Esophagus squamous epithelium (tissue), 5 donors: Measurements from ENCODE around the gene POTEF. TPM values are rescaled to one million over a fixed set of nuclear protein-coding genes. Genes with fewer than 3 reads are reported as not detected.
"Not testable (repeated sequence)": the region's sequence is repeated elsewhere in the genome, so short reads cannot be mapped to it uniquely, and the experiment has no call there.

Experiments used
- DNase-seq: peaks from one replicate; lab custom pipeline; 2025; lab: John Stamatoyannopoulos, UW
- H3K27ac ChIP-seq, 4 donors: fragments of 200-600 bp; sonication (generic); one replicate each; pipeline ENCODE4 v1.5.1; 2016 to 2019; ENCODE audit warnings: mild to moderate bottlenecking in 1 of 4
- H3K27me3 ChIP-seq, 4 donors: fragments of 200-600 bp; sonication (generic); 1 replicate in 3 of 4; 2 replicates in 1 of 4; pipeline versions ENCODE4 v1.5.1 to v1.6.0; 2017 to 2021; ENCODE audit warnings: antibody characterized with exemption in 1 of 4
- H3K36me3 ChIP-seq, 3 donors: fragments of 200-600 bp; sonication (generic); one replicate each; pipeline ENCODE4 v1.5.1; 2016 to 2019
- H3K4me1 ChIP-seq, 3 donors: fragments of 200-600 bp; sonication (generic); one replicate each; pipeline ENCODE4 v1.5.1; 2017 to 2019
- H3K4me3 ChIP-seq, 4 donors: fragments of 200-600 bp; sonication (generic); 1 replicate in 3 of 4; 2 replicates in 1 of 4; pipeline ENCODE4 v1.5.1; 2016 to 2019; ENCODE audit warnings: mild to moderate bottlenecking in 2 of 4, moderate library complexity in 1 of 4
- H3K9me3 ChIP-seq, 3 donors: fragments of 200-600 bp; sonication (generic); one replicate each; pipeline ENCODE4 v1.5.1; 2016 to 2019
- POLR2A ChIP-seq, 4 donors: fragments of 450-650 bp; IDR thresholded peaks; one replicate each; pipeline ENCODE4 v1.6.1; 2017; ENCODE audit warnings: antibody characterized with exemption in 4 of 4, mild to moderate bottlenecking in 4 of 4, moderate library complexity in 3 of 4
- whole genome bisulfite sequencing, 2 donors: methylation state at CpG; one replicate each; pipeline ENCODE4 v1.1.5; 2018; 5-methylcytosine and 5-hydroxymethylcytosine counted together
- intact Hi-C: fragments of 100-400 bp; cut with DNase I; formaldehyde crosslinking; loops from one replicate; pipeline ENCODE4 v1.15.0; 2022
- total RNA-seq, 4 donors: library from RNA; depleted of rRNA; stranded (reverse); fragments of >200 nt; gene quantifications; one replicate each; pipeline ENCODE4 v1.1.0, GENCODE V29; 2016
- TF ChIP-seq, protein P1 (sequence below), 6 experiments: fragments of 450-650 bp in 4 of 6; fragments of 200-600 bp in 2 of 6; sonication (generic) in 2 of 6; IDR thresholded peaks; one replicate each; pipeline ENCODE4 v1.5.1; 2016 to 2019; ENCODE audit warnings: antibody characterized with exemption in 6 of 6, mild to moderate bottlenecking in 4 of 6, moderate library complexity in 4 of 6
- donor health status: DM: yes; HTN: yes; CAD: no.

The POTEF gene
- total RNA-seq, 4 donors from 2014 or later = not detected

DNA sequence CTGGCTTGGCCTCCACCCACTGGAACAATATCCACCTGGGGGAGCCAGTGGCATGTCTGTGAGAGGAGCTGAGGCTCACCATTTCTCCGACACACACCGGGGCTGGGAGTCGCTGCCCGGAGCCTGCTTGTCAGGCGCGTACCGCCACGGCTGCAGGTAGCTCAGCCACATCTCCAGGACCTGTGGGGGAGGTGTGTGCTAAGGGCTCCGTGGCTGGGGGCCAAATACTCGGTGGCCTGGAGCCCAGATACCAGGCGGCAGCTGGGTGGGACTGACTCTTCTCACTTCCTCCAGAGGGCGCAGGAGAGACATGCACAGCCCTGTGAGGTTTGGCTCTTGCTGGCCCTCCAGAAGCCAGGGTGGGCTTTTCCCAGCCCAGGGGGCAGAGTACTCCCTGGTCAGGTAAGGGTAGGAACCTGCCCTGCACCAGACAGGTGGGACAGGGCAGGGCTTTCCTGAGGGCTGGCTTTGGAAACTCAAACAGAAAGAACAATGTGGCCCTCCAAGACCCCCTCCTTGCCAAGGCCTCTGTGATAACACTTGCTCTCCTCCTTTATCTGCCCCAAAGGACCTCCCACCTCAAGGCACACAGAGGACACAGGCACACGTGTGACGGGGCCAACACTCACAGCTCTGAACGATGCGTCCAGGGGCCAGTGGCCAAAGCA lies 27.1 kb upstream of the POTEF start:
- H3K27ac ChIP-seq, H3K4me1 ChIP-seq, H3K4me3 ChIP-seq, DNase-seq, intact Hi-C loops, H3K9me3 ChIP-seq, H3K27me3 ChIP-seq: not testable (repeated sequence)
- WGBS, 2 donors = 26% methylated on average over 3 of the region's 16 CpGs; no CpG with 5 or more reads in 1 of the 2 donors
- TF ChIP-seq, protein P1, sequence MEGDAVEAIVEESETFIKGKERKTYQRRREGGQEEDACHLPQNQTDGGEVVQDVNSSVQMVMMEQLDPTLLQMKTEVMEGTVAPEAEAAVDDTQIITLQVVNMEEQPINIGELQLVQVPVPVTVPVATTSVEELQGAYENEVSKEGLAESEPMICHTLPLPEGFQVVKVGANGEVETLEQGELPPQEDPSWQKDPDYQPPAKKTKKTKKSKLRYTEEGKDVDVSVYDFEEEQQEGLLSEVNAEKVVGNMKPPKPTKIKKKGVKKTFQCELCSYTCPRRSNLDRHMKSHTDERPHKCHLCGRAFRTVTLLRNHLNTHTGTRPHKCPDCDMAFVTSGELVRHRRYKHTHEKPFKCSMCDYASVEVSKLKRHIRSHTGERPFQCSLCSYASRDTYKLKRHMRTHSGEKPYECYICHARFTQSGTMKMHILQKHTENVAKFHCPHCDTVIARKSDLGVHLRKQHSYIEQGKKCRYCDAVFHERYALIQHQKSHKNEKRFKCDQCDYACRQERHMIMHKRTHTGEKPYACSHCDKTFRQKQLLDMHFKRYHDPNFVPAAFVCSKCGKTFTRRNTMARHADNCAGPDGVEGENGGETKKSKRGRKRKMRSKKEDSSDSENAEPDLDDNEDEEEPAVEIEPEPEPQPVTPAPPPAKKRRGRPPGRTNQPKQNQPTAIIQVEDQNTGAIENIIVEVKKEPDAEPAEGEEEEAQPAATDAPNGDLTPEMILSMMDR (IDR thresholded peaks at IDR 0.05) = peak in 4 of 6 experiments; percentile 19 to 59 (median 38)
- peaks cover 0 to 76% (median 4%) of the 10 kb centered on the region in 3 donors for H3K36me3 ChIP-seq

- no peaks in the 10 kb centered on the region for H3K27me3 ChIP-seq
- H3K4me3 ChIP-seq = no peak overlapping the region
- H3K27ac ChIP-seq = no peak overlapping the region
- H3K9me3 ChIP-seq = no peaks in the 10 kb centered on the region
- intact Hi-C loops = no loop called here
- TF ChIP-seq, protein P1 (IDR thresholded peaks at IDR 0.05) = no peak
- no peak for DNase-seq
- 93 to 100% methylated on average over 3 to 16 of the region's 29 CpGs for WGBS, 2 donors
- H3K4me1 ChIP-seq = no peaks in the 10 kb centered on the region
- peaks cover 0 to 66% (median 4%) of the 10 kb centered on the region in 3 donors for H3K36me3 ChIP-seq
These were observed 26.0 kb upstream of the POTEF start for GRCh38 chr2:130154773-130155765.

DNA sequence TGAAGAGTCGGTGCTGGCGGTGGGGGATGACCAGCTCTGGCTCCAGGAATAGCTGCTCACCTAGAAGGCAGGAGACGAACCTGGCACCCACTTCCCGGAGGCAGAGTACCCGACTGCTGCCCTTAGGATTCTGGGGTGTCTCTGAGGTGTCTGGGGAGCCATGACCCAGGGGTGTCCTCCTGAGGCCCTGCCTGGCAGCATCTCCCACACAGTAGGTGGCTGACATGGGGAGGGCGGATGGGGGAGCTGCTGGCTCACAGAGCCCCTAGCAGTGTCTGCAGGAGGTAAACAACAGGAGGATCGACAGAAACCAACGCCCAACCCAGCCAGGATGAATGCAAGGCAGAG lies 25.4 kb upstream of the POTEF start:
- H3K27me3 ChIP-seq, intact Hi-C loops, H3K9me3 ChIP-seq, H3K4me3 ChIP-seq, DNase-seq, H3K27ac ChIP-seq, H3K4me1 ChIP-seq: not testable (repeated sequence)
- peaks cover 0 to 59% (median 4%) of the 10 kb centered on the region in 3 donors for H3K36me3 ChIP-seq
- WGBS, 2 donors = no CpG with 5 or more reads among the region's 8 CpGs

GRCh38 chr2:130153721-130154422 lies 24.9 kb upstream of the POTEF start:
- H3K4me3 ChIP-seq, H3K4me1 ChIP-seq, H3K9me3 ChIP-seq, H3K27ac ChIP-seq, intact Hi-C loops, DNase-seq, H3K27me3 ChIP-seq: not testable (repeated sequence)
- WGBS, 2 donors = 86 to 87% methylated on average over 6 to 10 of the region's 23 CpGs
- peaks cover 0 to 54% (median 4%) of the 10 kb centered on the region in 3 donors for H3K36me3 ChIP-seq

DNA sequence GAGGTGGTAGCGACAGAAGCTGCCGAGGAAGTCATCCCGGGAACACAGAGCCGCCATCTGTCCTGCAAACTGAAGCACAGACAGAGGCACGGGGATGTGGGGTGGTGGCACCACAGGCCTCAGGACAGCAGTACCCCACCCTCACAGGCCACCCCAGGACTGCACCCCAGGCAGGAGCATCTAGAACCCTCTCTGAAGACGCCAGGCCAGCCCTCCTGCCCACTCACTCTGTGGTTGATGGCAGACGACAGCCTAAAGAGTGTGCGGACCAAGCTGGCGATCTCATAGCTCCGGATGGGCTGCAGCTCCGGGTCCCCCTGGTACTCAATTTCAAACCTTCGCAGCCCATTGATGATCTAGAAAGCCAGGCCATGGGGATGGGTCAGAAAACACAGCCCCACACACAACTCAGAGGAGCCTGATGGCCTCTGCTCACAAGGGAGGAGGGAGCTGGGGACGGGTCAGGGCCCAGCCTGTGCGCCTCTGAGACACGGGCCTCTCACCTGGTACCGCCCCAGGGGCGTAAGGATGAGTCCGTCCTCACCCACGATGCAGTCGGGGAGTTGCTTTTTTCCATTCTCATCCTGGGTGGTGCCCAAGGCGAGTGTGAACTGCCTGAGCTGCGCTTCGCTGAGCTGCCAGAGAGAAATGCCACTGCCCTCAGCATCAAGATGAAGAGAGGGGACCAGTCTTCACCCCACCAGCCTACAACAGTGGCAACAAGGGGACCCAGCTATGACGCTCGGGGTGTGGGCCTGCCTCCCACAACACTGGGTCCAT lies 24.0 kb upstream of the POTEF start:
- Histone ChIP-seq H3K4me3 (no peak overlapping the region), H3K27me3 (no peaks in the 10 kb centered on the region), H3K27ac (no peak overlapping the region), H3K36me3 (peaks cover 0 to 45% (median 4%) of the 10 kb centered on the region in 3 donors), H3K4me1 (no peaks in the 10 kb centered on the region), H3K9me3 (no peaks in the 10 kb centered on the region)
- 80% methylated on average over 1 of the region's 25 CpGs; no CpG with 5 or more reads in 1 of the 2 donors for WGBS, 2 donors
- intact Hi-C loops = no loop called here
- DNase-seq = no peak
- TF ChIP-seq POLR2A (IDR thresholded peaks at IDR 0.05) = no peak
- TF ChIP-seq, protein P1 (IDR thresholded peaks at IDR 0.05) = no peak

GRCh38 chr2:130152136-130152815 lies 23.3 kb upstream of the POTEF start:
- peaks cover 0 to 45% (median 4%) of the 10 kb centered on the region in 3 donors for H3K36me3 ChIP-seq
- H3K27me3 ChIP-seq, H3K9me3 ChIP-seq, H3K27ac ChIP-seq, intact Hi-C loops, H3K4me1 ChIP-seq, DNase-seq, H3K4me3 ChIP-seq: not testable (repeated sequence)
- WGBS, 2 donors = 40% methylated on average over 1 of the region's 27 CpGs; no CpG with 5 or more reads in 1 of the 2 donors

- peaks cover 0 to 45% (median 4%) of the 10 kb centered on the region in 3 donors for H3K36me3 ChIP-seq
- intact Hi-C loops, DNase-seq, H3K27ac ChIP-seq, H3K4me3 ChIP-seq, H3K9me3 ChIP-seq, H3K27me3 ChIP-seq, H3K4me1 ChIP-seq: not testable (repeated sequence)
- 50 to 66% methylated on average over 1 to 3 of the region's 5 CpGs for WGBS, 2 donors
These were observed 22.1 kb upstream of the POTEF start for GRCh38 chr2:130151145-130151512.
